Measurements from ENCODE around the gene OTULIN. TPM values are rescaled to one million over a fixed set of nuclear protein-coding genes. Genes with fewer than 3 reads are reported as not detected.

OTULIN gene
- polyA plus RNA-seq, 1 of the 3 experiments (the other 2 are of a cell fraction), result 6.6 TPM

DNA sequence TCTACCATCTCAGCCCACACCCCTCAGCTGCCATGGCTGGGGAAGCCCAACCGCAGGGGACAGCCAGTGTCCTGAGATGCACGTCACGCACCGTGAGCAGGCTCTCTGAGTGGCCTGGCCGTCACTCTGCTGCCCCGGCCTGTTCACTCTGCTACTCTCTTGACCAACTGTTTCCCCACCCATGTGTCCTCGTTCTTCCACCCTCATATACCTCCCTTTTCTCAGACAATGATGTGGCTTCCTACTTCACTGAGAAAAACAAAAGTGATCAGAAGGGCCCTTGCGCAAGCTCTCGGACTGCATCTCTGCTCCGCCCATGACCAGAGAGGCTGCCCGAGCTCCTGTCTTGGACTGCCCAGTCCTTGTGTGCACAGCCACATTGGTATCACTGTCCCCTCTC is 47.6 kb downstream of the OTULIN start:
- POLR2A ChIA-PET, result no interaction called here

GRCh38 chr5:14712666-14713065 is 48.1 kb downstream of the OTULIN start:
- no peaks in the 10 kb centered on the region for H3K79me2 ChIP-seq (ENCODE audit: insufficient read depth)
- 95% methylated on average over 17 of the region's 17 CpGs for WGBS (ENCODE audit: low lambda C conversion rate)
- POLR2A ChIA-PET, result no interaction called here

More for the DNA sequence above, 47.6 kb downstream of the OTULIN start:
- Histone ChIP-seq H3K4me1 (ENCODE audit: control insufficient read depth in 1 of 2, insufficient read depth in 2 of 2, low read depth in 1 of 2, low read length in 1 of 2) (peaks cover 8 to 11% of the 10 kb centered on the region in 2 experiments; a peak in 2 of 4 replicates), H3K9ac (no peak overlapping the region), H3K9me3 (no peaks in the 10 kb centered on the region), H3F3A (replicated peaks; ENCODE audit: insufficient read depth) (peaks cover 10% of the 10 kb centered on the region), H4K20me1 (ENCODE audit: insufficient read depth) (no peaks in the 10 kb centered on the region), H3K27ac (ENCODE audit: low read depth in 2 of 2, low read length in 1 of 2) (no peak overlapping the region), H3K9me2 (no peaks in the 10 kb centered on the region), H3K4me2 (no peak overlapping the region), H3K79me2 (ENCODE audit: insufficient read depth) (no peaks in the 10 kb centered on the region), H3K36me3 (replicated peaks in 1 of 2; ENCODE audit: control insufficient read depth in 1 of 2, insufficient read depth in 2 of 2, low read length in 1 of 2) (peaks cover 42 to 58% of the 10 kb centered on the region in 2 experiments), H3K27me3 (ENCODE audit: insufficient read depth) (no peaks in the 10 kb centered on the region), H2AFZ (ENCODE audit: low read depth) (no peak overlapping the region), H3K4me3 (ENCODE audit: low read depth in 2 of 2, low read length in 1 of 2) (no peak overlapping the region)
- no peak for TF ChIP-seq GATA2 (CRISPR knock-in tag; IDR thresholded peaks at IDR 0.05)
- no peak for TF ChIP-seq POLR2AphosphoS5 (IDR thresholded peaks at IDR 0.05; ENCODE audit: low read depth, low read length)
- no peak for TF ChIP-seq ZBTB33 (IDR thresholded peaks at IDR 0.05; ENCODE audit: borderline replicate concordance, low read depth)
- DNase-seq, result no peak
- CTCF ChIA-PET, result interaction anchor here (1.0 to 1.7 kb wide), 3 partner anchors 9 to 27 kb away, joined by 3 to 7 read pairs (median 3); no protein-coding TSS in a partner anchor
- 94% methylated on average over 11 of the region's 11 CpGs for WGBS (ENCODE audit: low lambda C conversion rate)

More at GRCh38 chr5:14712666-14713065, 48.1 kb downstream of the OTULIN start:
- no peak overlapping the region for H2AFZ ChIP-seq (ENCODE audit: low read depth)
- DNase-seq, result no peak
- H3F3A ChIP-seq (replicated peaks; ENCODE audit: insufficient read depth), result peaks cover 5% of the 10 kb centered on the region
- no peaks in the 10 kb centered on the region for H3K9me2 ChIP-seq
- H4K20me1 ChIP-seq (ENCODE audit: insufficient read depth), result no peaks in the 10 kb centered on the region
- H3K36me3 ChIP-seq (replicated peaks in 1 of 2; ENCODE audit: control insufficient read depth in 1 of 2, insufficient read depth in 2 of 2, low read length in 1 of 2), result peaks cover 37 to 53% of the 10 kb centered on the region in 2 experiments
- no peaks in the 10 kb centered on the region for H3K9me3 ChIP-seq
- TF ChIP-seq MAX (IDR thresholded peaks at IDR 0.05; ENCODE audit: low read depth), result no peak
- no peak for TF ChIP-seq EZH2phosphoT487 (IDR thresholded peaks at IDR 0.05; ENCODE audit: borderline replicate concordance, low read depth)
- TF ChIP-seq FOSL2 (IDR thresholded peaks at IDR 0.05; ENCODE audit: borderline replicate concordance, low read depth), result no peak
- TF ChIP-seq TCF12 (IDR thresholded peaks at IDR 0.05), result no peak
- no peak for TF ChIP-seq NFIC (IDR thresholded peaks at IDR 0.05; ENCODE audit: borderline replicate concordance)
- no peak for TF ChIP-seq ZBTB33 (IDR thresholded peaks at IDR 0.05; ENCODE audit: borderline replicate concordance, low read depth)
- no peak for TF ChIP-seq ELF1 (IDR thresholded peaks at IDR 0.05)
- no peak for TF ChIP-seq EP300 (IDR thresholded peaks at IDR 0.05; ENCODE audit: borderline replicate concordance in 1 of 2, low read depth in 1 of 2, low read length in 1 of 2)
- TF ChIP-seq SMC3 (IDR thresholded peaks at IDR 0.05; ENCODE audit: low read depth, low read length), result no peak
- no peak for TF ChIP-seq FOXM1 (IDR thresholded peaks at IDR 0.05; ENCODE audit: low read depth)
- no peak for TF ChIP-seq RAD21 (IDR thresholded peaks at IDR 0.05; ENCODE audit: low read length)
- H3K27ac ChIP-seq (ENCODE audit: low read depth in 2 of 2, low read length in 1 of 2), result no peak overlapping the region
- H3K4me1 ChIP-seq (ENCODE audit: control insufficient read depth in 1 of 2, insufficient read depth in 2 of 2, low read depth in 1 of 2, low read length in 1 of 2), result peaks cover 6 to 8% of the 10 kb centered on the region in 2 experiments; a peak in 2 of 4 replicates
- H3K9ac ChIP-seq, result no peak overlapping the region
- H3K4me2 ChIP-seq, result no peak overlapping the region
- CTCF ChIA-PET, result interaction anchor here (0.9 to 1.7 kb wide), 3 partner anchors 9 to 27 kb away, joined by 3 to 7 read pairs (median 3); no protein-coding TSS in a partner anchor
- H3K4me3 ChIP-seq (ENCODE audit: low read depth in 2 of 2, low read length in 1 of 2), result no peak overlapping the region
- H3K27me3 ChIP-seq (ENCODE audit: insufficient read depth), result no peaks in the 10 kb centered on the region

Data from SK-N-SH (cell line).